Kidney (tissue), 14 donors: ENCODE measurements around the gene CGB5. TPM values are rescaled to one million over a fixed set of nuclear protein-coding genes. Genes with fewer than 3 reads are reported as not detected.
"Not testable (repeated sequence)": the region's sequence is repeated elsewhere in the genome, so short reads cannot be mapped to it uniquely, and the experiment has no call there.

ENCODE experiments used
- DNase-seq, 5 donors: peaks; one replicate each; pipeline ENCODE4 v3.0.0-alpha.2; 2013 to 2020
- FAIRE-seq: peaks from 2 replicates; lab custom pipeline; 2012; peaks lifted over from hg19 to GRCh38; lab: Jason Lieb, UNC
- H3K27ac ChIP-seq, 2 donors: one replicate each; pipeline ENCODE4 v1.7.0; 2013; ENCODE audit warnings: low read depth in 2 of 2, low read length in 2 of 2, inconsistent platforms in 1 of 2
- H3K27me3 ChIP-seq: one replicate; pipeline ENCODE4 v1.7.1; 2013; ENCODE audit warnings: low read length, inconsistent platforms; ENCODE audit not compliant: control insufficient read depth, insufficient read depth
- H3K36me3 ChIP-seq, 3 donors: one replicate each; pipeline versions ENCODE4 v1.7.0 to v1.7.1; 2013; ENCODE audit warnings: low read length in 3 of 3, control low read depth in 1 of 3, inconsistent platforms in 1 of 3; ENCODE audit not compliant: insufficient read depth in 3 of 3, control insufficient read depth in 2 of 3
- H3K4me1 ChIP-seq, 3 donors: one replicate each; pipeline versions ENCODE4 v1.7.0 to v1.7.1; 2013; ENCODE audit warnings: low read length in 3 of 3, inconsistent platforms in 1 of 3, low read depth in 1 of 3; ENCODE audit not compliant: control insufficient read depth in 2 of 3, insufficient read depth in 2 of 3
- H3K4me3 ChIP-seq, 3 donors: one replicate each; pipeline versions ENCODE4 v1.7.0 to v1.8.1; 2013; ENCODE audit warnings: low read length in 3 of 3, control low read depth in 1 of 3, inconsistent platforms in 1 of 3
- H3K9ac ChIP-seq, 3 donors: one replicate each; pipeline versions ENCODE4 v1.7.0 to v1.7.1; 2013; ENCODE audit warnings: low read length in 3 of 3, control low read depth in 1 of 3, inconsistent platforms in 1 of 3
- H3K9me3 ChIP-seq, 3 donors: one replicate each; pipeline versions ENCODE4 v1.7.0 to v1.7.1; 2013; ENCODE audit warnings: low read length in 3 of 3, control low read depth in 1 of 3, inconsistent platforms in 1 of 3; ENCODE audit not compliant: control insufficient read depth in 2 of 3, insufficient read depth in 1 of 3
- intact Hi-C: fragments of 100-400 bp; cut with DNase I; formaldehyde crosslinking; loops from one replicate; pipeline ENCODE4 v1.11.1; 2022
- polyA plus RNA-seq: library from polyadenylated mRNA; stranded (reverse); fragments of 350-450 nt; fragmentation: Illumina TruSeq; extraction: RNeasy Lipid Tissue Mini Kit (QIAGEN cat#74804); gene quantifications from one replicate; pipeline ENCODE4 v1.2.3, GENCODE V29; 2014; ENCODE audit warnings: low read depth, low replicate concordance; ENCODE audit not compliant: insufficient read depth
- total RNA-seq: library from RNA; stranded (reverse); fragmentation: NEBNext Ultra II Directional; extraction: Animal tissue kit (Norgen Biotek cat#: 25700); gene quantifications from one replicate; pipeline ENCODE4 v1.2.1, GENCODE V29; 2021
- TF ChIP-seq, protein P1 (sequence below): IDR thresholded peaks from 3 replicates; pipeline ENCODE4 v1.5.1; 2012; ENCODE audit warnings: mild to moderate bottlenecking, moderate library complexity, borderline replicate concordance; ENCODE audit not compliant: insufficient read depth; ENCODE audit errors: extremely low read depth
- donor health status: control.
- donor health status: control.
- donor health status: control.
- donor health status: control.
- donor health status: control.
- donor health status: DM: yes; HTN: yes; CAD: no.
- donor health status: Normal renal cell carcinoma (clear cell type).

CGB5 gene
- total and polyA plus RNA-seq, 2 donors from 2014 or later: not detected

DNA sequence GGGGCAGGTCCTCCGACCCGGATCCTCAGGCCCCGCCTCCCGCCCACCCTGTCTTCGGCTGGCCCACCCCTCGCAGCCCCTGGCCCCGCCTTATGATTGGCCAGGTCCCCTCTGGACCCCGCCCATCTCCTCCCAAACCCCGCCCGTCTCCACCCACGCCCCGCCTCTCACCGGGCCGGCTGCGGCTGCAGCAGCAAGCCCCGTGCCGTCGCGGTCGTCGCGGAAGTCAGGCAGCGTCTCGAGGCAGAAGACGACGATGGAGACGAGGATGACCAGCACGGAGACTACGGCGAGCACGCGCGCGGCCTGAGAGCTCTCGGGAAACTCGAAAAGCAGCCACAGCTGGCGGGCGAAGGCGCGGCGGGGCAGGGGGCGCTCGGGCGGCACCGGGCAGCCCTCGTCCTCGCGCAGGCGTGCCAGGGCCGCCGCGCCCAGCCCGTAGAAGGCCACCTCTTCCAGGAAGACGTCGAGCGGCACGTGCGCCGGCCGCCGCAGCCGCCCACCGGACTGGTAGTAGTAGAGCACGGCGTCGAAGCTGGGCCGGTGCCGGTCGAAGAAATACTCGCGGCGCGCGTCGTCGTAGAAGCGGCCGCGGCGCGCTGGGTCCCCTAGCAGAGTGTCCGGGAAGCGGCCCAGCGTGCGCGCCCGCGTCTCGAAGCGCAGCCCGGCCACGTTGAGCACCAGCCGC, 28.4 kb downstream of the CGB5 start:
- DNase-seq: peak in 4 of 5 donors; percentile 53 to 84 (median 68)
- Histone ChIP-seq H3K4me1 (no peaks in the 10 kb centered on the region), H3K36me3 (no peaks in the 10 kb centered on the region), H3K9me3 (no peaks in the 10 kb centered on the region), H3K27me3 (peaks cover 10% of the 10 kb centered on the region), H3K9ac (no peak overlapping the region), H3K4me3 (no peak overlapping the region), H3K27ac (no peak overlapping the region)
- TF ChIP-seq, protein P1, sequence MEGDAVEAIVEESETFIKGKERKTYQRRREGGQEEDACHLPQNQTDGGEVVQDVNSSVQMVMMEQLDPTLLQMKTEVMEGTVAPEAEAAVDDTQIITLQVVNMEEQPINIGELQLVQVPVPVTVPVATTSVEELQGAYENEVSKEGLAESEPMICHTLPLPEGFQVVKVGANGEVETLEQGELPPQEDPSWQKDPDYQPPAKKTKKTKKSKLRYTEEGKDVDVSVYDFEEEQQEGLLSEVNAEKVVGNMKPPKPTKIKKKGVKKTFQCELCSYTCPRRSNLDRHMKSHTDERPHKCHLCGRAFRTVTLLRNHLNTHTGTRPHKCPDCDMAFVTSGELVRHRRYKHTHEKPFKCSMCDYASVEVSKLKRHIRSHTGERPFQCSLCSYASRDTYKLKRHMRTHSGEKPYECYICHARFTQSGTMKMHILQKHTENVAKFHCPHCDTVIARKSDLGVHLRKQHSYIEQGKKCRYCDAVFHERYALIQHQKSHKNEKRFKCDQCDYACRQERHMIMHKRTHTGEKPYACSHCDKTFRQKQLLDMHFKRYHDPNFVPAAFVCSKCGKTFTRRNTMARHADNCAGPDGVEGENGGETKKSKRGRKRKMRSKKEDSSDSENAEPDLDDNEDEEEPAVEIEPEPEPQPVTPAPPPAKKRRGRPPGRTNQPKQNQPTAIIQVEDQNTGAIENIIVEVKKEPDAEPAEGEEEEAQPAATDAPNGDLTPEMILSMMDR: no peak
- intact Hi-C loops: no loop called here
- no peak for FAIRE-seq

DNA sequence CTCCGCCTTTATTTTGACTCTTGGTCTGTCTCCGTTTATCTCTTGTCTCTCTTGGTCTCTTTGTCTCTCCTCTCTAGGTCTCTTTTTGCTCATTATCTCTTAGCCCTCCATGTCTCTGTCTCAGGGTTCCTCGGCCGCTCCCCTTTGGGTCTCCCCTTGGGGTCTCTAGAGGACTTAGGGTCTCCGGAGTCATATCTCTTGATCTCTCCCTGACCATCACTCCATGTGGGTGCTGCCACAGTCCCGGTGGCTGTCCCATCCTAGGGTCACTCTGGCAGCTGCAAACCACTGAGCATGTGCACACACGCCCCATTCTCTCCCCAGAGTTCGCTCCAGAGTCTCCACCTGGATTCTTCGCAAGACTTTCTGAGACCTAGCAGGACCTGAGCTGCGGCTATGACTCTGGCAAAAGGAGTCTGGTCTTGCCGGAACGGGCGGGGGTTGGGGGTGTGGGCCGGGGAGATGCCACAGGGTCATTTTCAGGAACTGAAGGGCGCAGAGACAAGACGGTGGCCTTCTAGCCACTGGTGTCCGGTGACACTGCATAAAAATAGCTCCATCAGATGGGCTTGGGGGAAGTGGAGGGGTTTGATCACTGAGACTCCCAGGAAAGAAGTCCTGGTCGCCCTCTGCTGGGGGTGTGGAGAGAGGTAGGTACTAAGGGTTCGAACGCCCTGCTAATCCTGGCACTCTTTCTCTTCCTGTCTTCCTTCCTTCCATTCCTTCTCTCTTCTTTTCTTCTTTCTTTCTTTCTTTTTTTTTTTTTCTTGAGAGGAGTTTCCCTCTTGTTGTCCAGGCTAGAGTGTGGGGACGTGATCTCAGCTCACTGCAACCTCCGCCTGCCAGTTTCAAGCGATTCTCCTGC, 30.1 kb downstream of the CGB5 start:
- TF ChIP-seq, protein P1: no peak
- Histone ChIP-seq H3K36me3 (no peaks in the 10 kb centered on the region), H3K4me3 (no peak overlapping the region), H3K9ac (no peak overlapping the region), H3K27me3 (peaks cover 10% of the 10 kb centered on the region), H3K27ac (no peak overlapping the region), H3K9me3 (no peaks in the 10 kb centered on the region), H3K4me1 (no peaks in the 10 kb centered on the region)
- FAIRE-seq (no peak), DNase-seq (no peak)
- intact Hi-C loops: no loop called here

DNA sequence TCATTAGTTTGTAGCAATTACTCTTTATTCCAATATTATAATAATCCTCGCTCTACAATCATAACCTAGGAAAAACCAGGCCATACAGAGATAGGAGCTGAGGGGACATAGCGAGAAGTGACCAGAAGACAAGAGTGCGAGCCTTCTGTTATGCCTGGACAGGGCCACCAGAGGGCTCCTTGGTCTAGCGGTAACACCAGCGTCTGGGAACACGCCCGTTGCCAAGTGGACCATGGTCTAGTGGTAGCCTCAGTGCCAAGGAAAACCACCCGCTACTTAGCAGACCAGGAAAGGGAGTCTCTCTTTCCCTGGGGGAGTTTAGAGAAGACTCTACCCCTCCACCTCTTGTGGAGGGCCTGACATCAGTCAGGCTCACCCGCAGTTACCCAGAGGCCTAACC, 31.2 kb downstream of the CGB5 start:
- peak in 4 of 5 donors; percentile 55 to 87 (median 61) for DNase-seq
- H3K36me3 ChIP-seq, H3K27me3 ChIP-seq, H3K9ac ChIP-seq, H3K27ac ChIP-seq, H3K9me3 ChIP-seq, H3K4me1 ChIP-seq, FAIRE-seq, intact Hi-C loops, H3K4me3 ChIP-seq: not testable (repeated sequence)
- TF ChIP-seq, protein P1: peak; percentile 47
